ENCODE data around the gene RNF187. TPM values are rescaled to one million over a fixed set of nuclear protein-coding genes. Genes with fewer than 3 reads are reported as not detected.

RNF187 gene
- polyA plus RNA-seq, 1 donor (not counting 4 experiments of a cell fraction or from before 2014, with no cell fraction given), result 65.8 TPM

DNA sequence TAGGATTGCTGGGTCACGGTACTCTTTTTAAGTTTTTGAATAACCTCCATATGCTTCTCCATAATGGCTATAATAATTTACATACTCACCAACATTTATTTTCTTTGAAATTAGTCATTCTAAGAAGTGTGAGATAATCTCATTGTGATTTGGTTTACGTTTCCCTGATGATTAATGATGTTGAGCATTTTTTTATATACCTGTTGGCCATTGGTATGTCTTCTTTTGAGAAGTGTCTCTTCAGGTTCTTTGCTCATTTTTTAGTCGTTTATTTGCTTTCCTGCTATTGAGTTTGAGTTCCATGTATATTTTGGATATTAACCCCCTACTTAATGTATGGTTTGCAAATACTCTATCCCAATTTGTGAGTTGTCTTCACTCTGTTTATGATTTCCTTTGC, 9.3 kb downstream of the RNF187 start:
- no peak overlapping the region for H3K27ac ChIP-seq (ENCODE audit: control insufficient read depth, insufficient read depth, low read length)
- FAIRE-seq (no peak), DNase-seq (ENCODE audit: low read depth, low spot score) (no peak)
- TF ChIP-seq EZH2 (IDR thresholded peaks at IDR 0.05; ENCODE audit: low read length), result no peak
- TF ChIP-seq, protein P1, sequence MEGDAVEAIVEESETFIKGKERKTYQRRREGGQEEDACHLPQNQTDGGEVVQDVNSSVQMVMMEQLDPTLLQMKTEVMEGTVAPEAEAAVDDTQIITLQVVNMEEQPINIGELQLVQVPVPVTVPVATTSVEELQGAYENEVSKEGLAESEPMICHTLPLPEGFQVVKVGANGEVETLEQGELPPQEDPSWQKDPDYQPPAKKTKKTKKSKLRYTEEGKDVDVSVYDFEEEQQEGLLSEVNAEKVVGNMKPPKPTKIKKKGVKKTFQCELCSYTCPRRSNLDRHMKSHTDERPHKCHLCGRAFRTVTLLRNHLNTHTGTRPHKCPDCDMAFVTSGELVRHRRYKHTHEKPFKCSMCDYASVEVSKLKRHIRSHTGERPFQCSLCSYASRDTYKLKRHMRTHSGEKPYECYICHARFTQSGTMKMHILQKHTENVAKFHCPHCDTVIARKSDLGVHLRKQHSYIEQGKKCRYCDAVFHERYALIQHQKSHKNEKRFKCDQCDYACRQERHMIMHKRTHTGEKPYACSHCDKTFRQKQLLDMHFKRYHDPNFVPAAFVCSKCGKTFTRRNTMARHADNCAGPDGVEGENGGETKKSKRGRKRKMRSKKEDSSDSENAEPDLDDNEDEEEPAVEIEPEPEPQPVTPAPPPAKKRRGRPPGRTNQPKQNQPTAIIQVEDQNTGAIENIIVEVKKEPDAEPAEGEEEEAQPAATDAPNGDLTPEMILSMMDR (optimal IDR thresholded peaks at IDR 0.05 in 1 of 3, IDR thresholded peaks at IDR 0.05 in 1 of 3, conservative IDR thresholded peaks at IDR 0.05 in 1 of 3; ENCODE audit: extremely low read depth in 1 of 3, insufficient read depth in 2 of 3, low read length in 3 of 3), result no peak
- H3K9me3 ChIP-seq (ENCODE audit: control insufficient read depth, low read depth, low read length), result no peaks in the 10 kb centered on the region
- no peaks in the 10 kb centered on the region for H3K79me2 ChIP-seq (ENCODE audit: control insufficient read depth, insufficient read depth, low read length)
- H3K36me3 ChIP-seq (ENCODE audit: control insufficient read depth in 2 of 2, extremely low read depth in 1 of 2, insufficient read depth in 2 of 2, low read length in 2 of 2), result peaks cover 12 to 30% of the 10 kb centered on the region in 2 experiments
- no peak overlapping the region for H3K4me2 ChIP-seq (ENCODE audit: control insufficient read depth, extremely low read depth, insufficient read depth, low read depth, low read length)
- H3K27me3 ChIP-seq (ENCODE audit: control insufficient read depth, extremely low read depth, insufficient read depth, low read length), result no peaks in the 10 kb centered on the region
- dilution Hi-C loops (cut with MboI; ENCODE audit: extremely low pct_ligation_motif_present, low sequenced_read_pairs), result no loop called here
- H3K4me1 ChIP-seq (ENCODE audit: control insufficient read depth, extremely low read depth, insufficient read depth, low read length), result peaks cover 9% of the 10 kb centered on the region
- no peaks in the 10 kb centered on the region for H3K9me1 ChIP-seq (ENCODE audit: control insufficient read depth, extremely low read depth, insufficient read depth, low read length)
- no peak overlapping the region for H3K4me3 ChIP-seq (ENCODE audit: control insufficient read depth in 2 of 3, extremely low read depth in 1 of 3, insufficient read depth in 2 of 3, low read depth in 1 of 3, low read length in 3 of 3)
- H3K9ac ChIP-seq (ENCODE audit: control insufficient read depth, extremely low read depth, insufficient read depth, low read length), result no peak overlapping the region
- H4K20me1 ChIP-seq (ENCODE audit: control insufficient read depth, extremely low read depth, insufficient read depth, low read length), result no peaks in the 10 kb centered on the region
- H2AFZ ChIP-seq (ENCODE audit: control insufficient read depth, low read length), result no peak overlapping the region

DNA sequence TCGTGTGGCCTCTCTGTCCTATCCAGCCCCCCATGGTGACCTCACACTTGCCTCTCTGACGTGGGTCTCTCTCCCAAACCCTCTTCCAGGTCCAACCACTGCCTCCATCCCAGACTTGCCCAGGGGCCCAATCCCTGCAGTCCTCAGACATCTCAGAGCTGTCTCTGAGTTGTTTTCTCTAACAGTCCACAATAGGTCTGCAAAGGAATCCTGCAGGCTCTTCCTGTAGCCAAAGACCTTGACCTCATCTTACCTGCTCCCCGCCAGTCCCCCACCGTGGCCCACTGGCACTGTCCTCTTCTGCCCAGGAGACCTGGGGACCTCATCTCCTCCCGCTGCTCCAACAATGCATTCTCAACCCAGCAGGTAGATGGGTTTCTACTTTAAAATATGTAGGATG, 10.0 kb downstream of the RNF187 start:
- H3K79me2 ChIP-seq (ENCODE audit: control insufficient read depth, insufficient read depth, low read length), result no peaks in the 10 kb centered on the region
- no peak for FAIRE-seq
- no peaks in the 10 kb centered on the region for H3K9me3 ChIP-seq (ENCODE audit: control insufficient read depth, low read depth, low read length)

More for the DNA sequence above, 10.0 kb downstream of the RNF187 start:
- no peaks in the 10 kb centered on the region for H3K9me1 ChIP-seq (ENCODE audit: control insufficient read depth, extremely low read depth, insufficient read depth, low read length)
- no peak overlapping the region for H2AFZ ChIP-seq (ENCODE audit: control insufficient read depth, low read length)
- peaks cover 9% of the 10 kb centered on the region for H3K4me1 ChIP-seq (ENCODE audit: control insufficient read depth, extremely low read depth, insufficient read depth, low read length)
- no peaks in the 10 kb centered on the region for H3K27me3 ChIP-seq (ENCODE audit: control insufficient read depth, extremely low read depth, insufficient read depth, low read length)
- no peak overlapping the region for H3K9ac ChIP-seq (ENCODE audit: control insufficient read depth, extremely low read depth, insufficient read depth, low read length)
- dilution Hi-C loops (cut with MboI; ENCODE audit: extremely low pct_ligation_motif_present, low sequenced_read_pairs), result no loop called here
- H4K20me1 ChIP-seq (ENCODE audit: control insufficient read depth, extremely low read depth, insufficient read depth, low read length), result no peaks in the 10 kb centered on the region
- no peak overlapping the region for H3K27ac ChIP-seq (ENCODE audit: control insufficient read depth, insufficient read depth, low read length)
- TF ChIP-seq, protein P1 (optimal IDR thresholded peaks at IDR 0.05 in 1 of 3, IDR thresholded peaks at IDR 0.05 in 1 of 3, conservative IDR thresholded peaks at IDR 0.05 in 1 of 3; ENCODE audit: extremely low read depth in 1 of 3, insufficient read depth in 2 of 3, low read length in 3 of 3), result no peak
- no peak for TF ChIP-seq EZH2 (IDR thresholded peaks at IDR 0.05; ENCODE audit: low read length)
- H3K36me3 ChIP-seq (ENCODE audit: control insufficient read depth in 2 of 2, extremely low read depth in 1 of 2, insufficient read depth in 2 of 2, low read length in 2 of 2), result peaks cover 12 to 27% of the 10 kb centered on the region in 2 experiments
- H3K4me3 ChIP-seq (ENCODE audit: control insufficient read depth in 2 of 3, extremely low read depth in 1 of 3, insufficient read depth in 2 of 3, low read depth in 1 of 3, low read length in 3 of 3), result no peak overlapping the region
- no peak overlapping the region for H3K4me2 ChIP-seq (ENCODE audit: control insufficient read depth, extremely low read depth, insufficient read depth, low read depth, low read length)
- no peak for DNase-seq (ENCODE audit: low read depth, low spot score)
